PC-3 (cell line): Measurements from ENCODE around the gene P2RY11. TPM values are rescaled to one million over a fixed set of nuclear protein-coding genes. Genes with fewer than 3 reads are reported as not detected.

ENCODE experiments used
- ATAC-seq: fragments of 200-7000 bp; cut with Tn5 transposase; 2 replicates; pipeline ENCODE4 v1.9.1; 2020; ENCODE audit warnings: mild to moderate bottlenecking, moderate library complexity
- BruUV-seq: library from RNA; stranded (reverse); fragments of 400-500 nt; replicated peaks from 2 replicates; lab custom pipeline; 2021; lab: Mats Ljungman, UMichigan
- CTCF ChIA-PET: fragments of 300-600 bp; sonication (Branson Sonifier 250); formaldehyde crosslinking; loops from one replicate; lab custom pipeline; 2022; ENCODE audit warnings: antibody characterized with exemption; lab: Charles Lee
- POLR2A ChIA-PET: fragments of 300-600 bp; sonication (Branson Sonifier 250); formaldehyde crosslinking; loops from one replicate; lab custom pipeline; 2022; ENCODE audit warnings: antibody characterized with exemption; ENCODE audit not compliant: unreplicated experiment; lab: Charles Lee
- DNase-seq: peaks from one replicate; pipeline ENCODE4 v3.0.0-alpha.2; 2015
- H2AFZ ChIP-seq: fragments of 300-600 bp; sonication (generic); 2 replicates; pipeline ENCODE4 v1.6.0; 2016; ENCODE audit warnings: antibody characterized with exemption, low read length
- H3F3A ChIP-seq: fragments of 300-600 bp; sonication (generic); one replicate; pipeline ENCODE4 v1.6.0; 2017; ENCODE audit warnings: antibody characterized with exemption, low read length, control low read depth, mild to moderate bottlenecking; ENCODE audit not compliant: unreplicated experiment
- H3K27ac ChIP-seq: fragments of 300-600 bp; sonication (generic); 2 replicates; pipeline ENCODE4 v1.5.1; 2016; ENCODE audit warnings: mild to moderate bottlenecking, low read length
- H3K27me3 ChIP-seq: fragments of 300-600 bp; sonication (generic); 2 replicates; pipeline ENCODE4 v1.6.1; 2016; ENCODE audit warnings: low read length, mixed read lengths
- H3K36me3 ChIP-seq: fragments of 300-600 bp; sonication (generic); 2 replicates; pipeline ENCODE4 v1.6.1; 2016; ENCODE audit warnings: low read depth, mixed run types, low read length, mixed read lengths
- H3K4me1 ChIP-seq: fragments of 300-600 bp; sonication (generic); 2 replicates; pipeline ENCODE4 v1.5.1; 2016; ENCODE audit warnings: low read length; ENCODE audit not compliant: insufficient read depth
- H3K4me2 ChIP-seq: fragments of 300-600 bp; sonication (generic); 2 replicates; pipeline ENCODE4 v1.6.0; 2016; ENCODE audit warnings: low read length
- H3K4me3 ChIP-seq: fragments of 300-600 bp; sonication (generic); 2 replicates; pipeline ENCODE4 v1.5.1; 2016; ENCODE audit warnings: mild to moderate bottlenecking, low read length, mixed read lengths
- H3K79me2 ChIP-seq: fragments of 300-600 bp; sonication (generic); 2 replicates; pipeline ENCODE4 v1.6.1; 2017; ENCODE audit warnings: low read length, mixed read lengths
- H3K9ac ChIP-seq: fragments of 300-600 bp; sonication (generic); 2 replicates; pipeline ENCODE4 v1.6.0; 2016; ENCODE audit warnings: mild to moderate bottlenecking, low read length
- H3K9me2 ChIP-seq: fragments of 300-600 bp; sonication (generic); replicated peaks from 2 replicates; pipeline ENCODE4 v1.6.1; 2016; ENCODE audit warnings: mixed run types, low read length, mixed read lengths
- H3K9me3 ChIP-seq: fragments of 300-600 bp; sonication (generic); 2 replicates; pipeline ENCODE4 v1.6.1; 2016; ENCODE audit warnings: low read length, mixed read lengths
- H4K20me1 ChIP-seq: fragments of 300-600 bp; sonication (generic); 2 replicates; pipeline ENCODE4 v1.6.1; 2016; ENCODE audit warnings: low read length, mixed read lengths
- CTCF ChIP-seq: fragments of 300-600 bp; sonication (generic); conservative IDR thresholded peaks from 2 replicates; pipeline ENCODE4 v1.5.1; 2017; ENCODE audit warnings: antibody characterized with exemption, low read depth, mild to moderate bottlenecking, low read length
- EZH2 ChIP-seq: fragments of 300-600 bp; sonication (generic); IDR thresholded peaks from one replicate; pipeline ENCODE4 v1.6.1; 2017; ENCODE audit warnings: antibody characterized with exemption, mild to moderate bottlenecking, low read length; ENCODE audit not compliant: unreplicated experiment
- EZH2phosphoT487 ChIP-seq: fragments of 300-600 bp; sonication (generic); IDR thresholded peaks from 2 replicates; pipeline ENCODE4 v1.6.1; 2018; ENCODE audit warnings: mild to moderate bottlenecking, antibody characterized with exemption, low read length, borderline replicate concordance
- intact Hi-C: fragments of 100-400 bp; cut with micrococcal nuclease; formaldehyde crosslinking; loops from 2 replicates; pipeline ENCODE4 v1.9.0; 2023
- total RNA-seq: library from RNA; depleted of rRNA; stranded (reverse); fragments of >200 nt; gene quantifications from 2 replicates; pipeline ENCODE4 v1.2.3, GENCODE V29; 2014

P2RY11 gene
- total RNA-seq, 1 experiment from 2014 or later: 11.1 TPM

GRCh38 chr19:10112037-10112761, 706 bp downstream of the P2RY11 start:
- no peak for TF ChIP-seq EZH2phosphoT487
- no peak for TF ChIP-seq CTCF
- TF ChIP-seq EZH2: no peak
- H3K36me3 ChIP-seq: peaks cover 54% of the 10 kb centered on the region
- H3K27ac ChIP-seq: no peak overlapping the region
- H3K4me1 ChIP-seq: peaks cover 11% of the 10 kb centered on the region
- intact Hi-C loops: no loop called here
- 0 out of 2 replicates have a peak, but pooled peaks cover 14% of the 10 kb centered on the region for H4K20me1 ChIP-seq
- no peak overlapping the region for H2AFZ ChIP-seq
- H3K4me3 ChIP-seq: no peak overlapping the region
- no TSS peak for BruUV-seq
- ChIA-PET POLR2A (no interaction called here), CTCF (interaction anchor here (0.5 kb wide), 1 partner anchor 16 kb away, joined by 5 read pairs; no protein-coding TSS in a partner anchor)
- DNase-seq: peak; percentile 22
- H3K27me3 ChIP-seq: no peaks in the 10 kb centered on the region
- H3K4me2 ChIP-seq: no peak overlapping the region
- H3K9me3 ChIP-seq: no peaks in the 10 kb centered on the region
- H3K9me2 ChIP-seq: no peaks in the 10 kb centered on the region
- ATAC-seq: peak; percentile 5
- H3F3A ChIP-seq: peaks cover 20% of the 10 kb centered on the region
- H3K79me2 ChIP-seq: peaks cover 28% of the 10 kb centered on the region
- H3K9ac ChIP-seq: no peak overlapping the region

GRCh38 chr19:10112895-10113591, 1.6 kb downstream of the P2RY11 start:
- Histone ChIP-seq H3K36me3 (peaks cover 53% of the 10 kb centered on the region), H3K27me3 (no peaks in the 10 kb centered on the region), H3K4me2 (no peak overlapping the region), H3F3A (peaks cover 18% of the 10 kb centered on the region), H3K4me3 (no peak overlapping the region), H3K9ac (no peak overlapping the region), H3K9me2 (no peaks in the 10 kb centered on the region), H4K20me1 (0 out of 2 replicates have a peak, but pooled peaks cover 9% of the 10 kb centered on the region), H3K27ac (no peak overlapping the region), H3K79me2 (peaks cover 27% of the 10 kb centered on the region), H3K9me3 (no peaks in the 10 kb centered on the region), H2AFZ (no peak overlapping the region), H3K4me1 (peaks cover 3% of the 10 kb centered on the region; the same call in 1 of the 2 replicates)
- CTCF ChIA-PET: interaction anchor here (0.5 to 1.0 kb wide), 2 partner anchors 17 to 137 kb away, joined by 5 to 6 read pairs; no protein-coding TSS in a partner anchor
- ATAC-seq (peak; percentile 43), DNase-seq (peak; percentile 68)
- TF ChIP-seq EZH2phosphoT487 (no peak), CTCF (peak; percentile 83)
- POLR2A ChIA-PET: no interaction called here
- intact Hi-C loops: no loop called here
- no TSS peak for BruUV-seq

GRCh38 chr19:10113592-10113963, 2.1 kb downstream of the P2RY11 start:
- H4K20me1 ChIP-seq: 0 out of 2 replicates have a peak, but pooled peaks cover 5% of the 10 kb centered on the region
- ATAC-seq (peak; percentile 4), DNase-seq (peak; percentile 15)
- no peaks in the 10 kb centered on the region for H3K9me2 ChIP-seq
- no peak overlapping the region for H3K27ac ChIP-seq
- CTCF ChIA-PET: interaction anchor here (1.0 kb wide), 1 partner anchor 136 kb away, joined by 6 read pairs; no protein-coding TSS in a partner anchor
- POLR2A ChIA-PET: no interaction called here
- no peak overlapping the region for H3K4me3 ChIP-seq
- no peaks in the 10 kb centered on the region for H3K27me3 ChIP-seq
- BruUV-seq: no TSS peak
- no peak for TF ChIP-seq EZH2
- no peak for TF ChIP-seq EZH2phosphoT487
- no peak for TF ChIP-seq CTCF
- H3K9ac ChIP-seq: no peak overlapping the region
- peaks cover 48% of the 10 kb centered on the region for H3K36me3 ChIP-seq
- peaks cover 27% of the 10 kb centered on the region for H3K79me2 ChIP-seq
- no peaks in the 10 kb centered on the region for H3K4me1 ChIP-seq
- H3K4me2 ChIP-seq: no peak overlapping the region
- H3K9me3 ChIP-seq: no peaks in the 10 kb centered on the region
- peaks cover 16% of the 10 kb centered on the region for H3F3A ChIP-seq
- intact Hi-C loops: no loop called here
- H2AFZ ChIP-seq: no peak overlapping the region
